OCI-LY7 (cell line): ENCODE measurements around the gene HLA-DPB1. TPM values are rescaled to one million over a fixed set of nuclear protein-coding genes. Genes with fewer than 3 reads are reported as not detected.
A peak's percentile ranks its signal among the peaks of the same experiment; 100 is the strongest.

Experiments used
- Bru-seq: library from RNA; stranded (reverse); fragments of 400-500 nt; gene quantifications from one replicate; lab custom pipeline; 2021; lab: Mats Ljungman, UMichigan
- BruChase-seq, 2 experiments: library from RNA; stranded (reverse); fragments of 400-500 nt; gene quantifications; one replicate each; lab custom pipeline; 2021; lab: Mats Ljungman, UMichigan
- BruUV-seq: library from RNA; stranded (reverse); fragments of 400-500 nt; replicated peaks from 2 replicates; lab custom pipeline; 2021; lab: Mats Ljungman, UMichigan
- CTCF ChIA-PET: fragments of 300-600 bp; sonication (Branson Sonifier 250); formaldehyde crosslinking; loops from one replicate; lab custom pipeline; 2022; ENCODE audit warnings: antibody characterized with exemption; ENCODE audit not compliant: unreplicated experiment; lab: Charles Lee
- POLR2A ChIA-PET: fragments of 300-600 bp; sonication (Branson Sonifier 250); formaldehyde crosslinking; loops from one replicate; lab custom pipeline; 2022; ENCODE audit warnings: antibody characterized with exemption; lab: Charles Lee
- DNase-seq: peaks from one replicate; pipeline ENCODE4 v3.0.0-alpha.2; 2015; ENCODE audit warnings: low spot score
- H2AFZ ChIP-seq: fragments of 200-600 bp; sonication (generic), shearing (Covaris generic); 2 replicates; pipeline ENCODE4 v1.6.1; 2014; ENCODE audit warnings: mild to moderate bottlenecking, antibody characterized with exemption, low read length, moderate library complexity
- H3K27ac ChIP-seq: fragments of 200-600 bp; sonication (generic); 2 replicates; pipeline ENCODE4 v1.5.1; 2014; ENCODE audit warnings: mixed run types, low read depth, mild to moderate bottlenecking, moderate library complexity, low read length, inconsistent platforms; ENCODE audit not compliant: poor library complexity, severe bottlenecking
- H3K36me3 ChIP-seq: fragments of 200-600 bp; sonication (generic); 2 replicates; pipeline ENCODE4 v1.6.1; 2014; ENCODE audit warnings: mild to moderate bottlenecking, antibody characterized with exemption, low read length, moderate library complexity, mixed read lengths; ENCODE audit not compliant: insufficient read depth
- H3K4me1 ChIP-seq: fragments of 200-600 bp; sonication (generic); 2 replicates; pipeline ENCODE4 v1.5.1; 2014; ENCODE audit warnings: mild to moderate bottlenecking, low read length; ENCODE audit not compliant: insufficient read depth, poor library complexity, severe bottlenecking
- H3K4me2 ChIP-seq: fragments of 200-600 bp; sonication (generic); 2 replicates; pipeline ENCODE4 v1.6.1; 2014; ENCODE audit warnings: mild to moderate bottlenecking, low read length
- H3K4me3 ChIP-seq: fragments of 200-600 bp; sonication (generic); 2 replicates; pipeline ENCODE4 v1.5.1; 2014; ENCODE audit warnings: mild to moderate bottlenecking, low read depth, low read length; ENCODE audit not compliant: poor library complexity, severe bottlenecking
- H3K79me2 ChIP-seq: fragments of 200-600 bp; sonication (generic); 2 replicates; pipeline ENCODE4 v1.6.1; 2016; ENCODE audit warnings: low read depth, mild to moderate bottlenecking, low read length, moderate library complexity, mixed read lengths; ENCODE audit not compliant: insufficient read depth
- H3K9me2 ChIP-seq: fragments of 200-600 bp; sonication (generic); 2 replicates; pipeline ENCODE4 v1.6.1; 2016; ENCODE audit warnings: mild to moderate bottlenecking, low read length, mixed read lengths; ENCODE audit not compliant: insufficient read depth
- H3K9me3 ChIP-seq: fragments of 200-600 bp; sonication (generic); 2 replicates; pipeline ENCODE4 v1.6.1; 2014; ENCODE audit warnings: mild to moderate bottlenecking, mixed run types, low read length, mixed read lengths
- H4K20me1 ChIP-seq: fragments of 200-600 bp; sonication (generic); 2 replicates; pipeline ENCODE4 v1.6.1; 2014; ENCODE audit warnings: mild to moderate bottlenecking, antibody characterized with exemption, low read length, moderate library complexity, mixed read lengths; ENCODE audit not compliant: insufficient read depth
- EZH2phosphoT487 ChIP-seq: fragments of 200-600 bp; sonication (generic); IDR thresholded peaks from 2 replicates; pipeline ENCODE4 v1.6.1; 2018; ENCODE audit warnings: low read depth, borderline replicate concordance, mild to moderate bottlenecking, mixed run types, antibody characterized with exemption, low read length, moderate library complexity, mixed read lengths
- intact Hi-C: fragments of 100-400 bp; cut with micrococcal nuclease; formaldehyde crosslinking; loops from one replicate; pipeline ENCODE4 v1.10.0; 2022; ENCODE audit not compliant: unreplicated experiment
- long read RNA-seq: library from polyadenylated mRNA; stranded (forward); transcript quantifications from one replicate; pipeline ENCODE4 v2.0.0, GENCODE V29; 2022
- total RNA-seq, 2 experiments: library from RNA; depleted of rRNA in 1 of 2; stranded (reverse); fragments of >200 nt in 1 of 2; shearing (Covaris generic) in 1 of 2; gene quantifications; 2 replicates each; pipeline ENCODE4 v1.2.3, GENCODE V29; 2014 to 2022
- TF ChIP-seq, protein P1 (sequence below): fragments of 200-600 bp; sonication (generic); conservative IDR thresholded peaks from 2 replicates; pipeline ENCODE4 v1.5.1; 2014; ENCODE audit warnings: mild to moderate bottlenecking, antibody characterized with exemption, low read length, moderate library complexity, mixed read lengths

The HLA-DPB1 gene
- total RNA-seq (2014; rRNA removed; shearing (Covaris generic)) (117 and 139 TPM in 2 replicates), total RNA-seq (2022) (74.5 and 78.5 TPM in 2 replicates), Bru-seq, nascent RNA (percentile 88 among the genes with signal in this experiment), BruChase-seq, experiment 1, labeled RNA remaining after a 6-hour chase (percentile 83 among the genes with signal in this experiment), BruChase-seq, experiment 2, labeled RNA remaining after a 2-hour chase (percentile 73 among the genes with signal in this experiment)
- long read RNA-seq, transcript HLA-DPB1-211 (6 exons, 1,560 nt): major isoform, 75 of 93 reads
- long read RNA-seq, partial matches to known transcripts: 6 of 93 reads
- long read RNA-seq, other reads (novel, unspliced or antisense): 12 of 93 reads

DNA sequence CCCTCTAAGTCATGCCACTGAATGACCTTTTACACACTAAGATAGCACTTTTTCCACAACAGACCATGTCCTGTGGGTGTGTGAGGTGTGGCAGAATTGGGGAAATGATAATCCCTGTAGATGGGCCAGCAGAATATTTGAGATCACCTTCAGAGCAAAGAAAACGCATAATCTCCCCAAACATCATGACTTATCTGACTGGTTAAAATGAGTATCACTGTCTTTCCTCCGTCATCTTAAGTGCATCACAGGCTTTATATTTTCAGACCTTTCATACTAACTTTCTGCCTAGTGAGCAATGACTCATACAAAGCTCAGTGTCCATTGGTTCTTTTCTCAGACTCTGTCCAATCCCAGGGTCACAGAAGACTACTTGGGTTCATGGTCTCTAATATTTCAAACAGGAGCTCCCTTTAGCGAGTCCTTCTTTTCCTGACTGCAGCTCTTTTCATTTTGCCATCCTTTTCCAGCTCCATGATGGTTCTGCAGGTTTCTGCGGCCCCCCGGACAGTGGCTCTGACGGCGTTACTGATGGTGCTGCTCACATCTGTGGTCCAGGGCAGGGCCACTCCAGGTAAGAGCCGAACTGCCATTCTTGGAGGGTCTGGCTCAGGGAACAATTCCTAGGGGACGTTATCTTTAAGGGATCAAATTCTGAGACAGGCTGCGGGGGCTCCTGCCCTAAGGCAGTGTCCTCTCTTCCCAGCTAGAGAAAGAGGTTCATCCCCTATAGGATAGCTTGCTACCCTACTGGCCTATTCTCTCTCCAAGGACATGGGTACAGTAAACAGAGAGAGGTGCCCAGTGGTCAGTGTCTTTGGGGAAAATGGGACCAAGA lies at the start of gene HLA-DPB1:
Gene HLA-DPB1, plus strand, starts transcription at position 423 of the 838 bp plus-strand sequence. Its CDS starts 52 bp downstream, at position 475.
- intact Hi-C loops: no loop called here
- peaks cover 9% of the 10 kb centered on the region; the same call in 1 of the 2 replicates for H4K20me1 ChIP-seq
- H3K79me2 ChIP-seq: peaks cover 68% of the 10 kb centered on the region
- BruUV-seq: TSS peak; percentile 61
- peak within 1 kb of the TSS; percentile 88 for H3K27ac ChIP-seq
- peak within 1 kb of the TSS; percentile 80 for H3K4me3 ChIP-seq
- TF ChIP-seq, protein P1, sequence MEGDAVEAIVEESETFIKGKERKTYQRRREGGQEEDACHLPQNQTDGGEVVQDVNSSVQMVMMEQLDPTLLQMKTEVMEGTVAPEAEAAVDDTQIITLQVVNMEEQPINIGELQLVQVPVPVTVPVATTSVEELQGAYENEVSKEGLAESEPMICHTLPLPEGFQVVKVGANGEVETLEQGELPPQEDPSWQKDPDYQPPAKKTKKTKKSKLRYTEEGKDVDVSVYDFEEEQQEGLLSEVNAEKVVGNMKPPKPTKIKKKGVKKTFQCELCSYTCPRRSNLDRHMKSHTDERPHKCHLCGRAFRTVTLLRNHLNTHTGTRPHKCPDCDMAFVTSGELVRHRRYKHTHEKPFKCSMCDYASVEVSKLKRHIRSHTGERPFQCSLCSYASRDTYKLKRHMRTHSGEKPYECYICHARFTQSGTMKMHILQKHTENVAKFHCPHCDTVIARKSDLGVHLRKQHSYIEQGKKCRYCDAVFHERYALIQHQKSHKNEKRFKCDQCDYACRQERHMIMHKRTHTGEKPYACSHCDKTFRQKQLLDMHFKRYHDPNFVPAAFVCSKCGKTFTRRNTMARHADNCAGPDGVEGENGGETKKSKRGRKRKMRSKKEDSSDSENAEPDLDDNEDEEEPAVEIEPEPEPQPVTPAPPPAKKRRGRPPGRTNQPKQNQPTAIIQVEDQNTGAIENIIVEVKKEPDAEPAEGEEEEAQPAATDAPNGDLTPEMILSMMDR: no peak
- TF ChIP-seq EZH2phosphoT487: no peak
- peaks cover 41% of the 10 kb centered on the region for H3K4me1 ChIP-seq
- H3K36me3 ChIP-seq: peaks cover 34% of the 10 kb centered on the region
- CTCF ChIA-PET: no interaction called here
- H3K9me3 ChIP-seq: no peaks in the 10 kb centered on the region
- DNase-seq: peak; percentile 90
- H3K4me2 ChIP-seq: peak within 1 kb of the TSS; percentile 84
- peak within 1 kb of the TSS; percentile 81 for H2AFZ ChIP-seq
- POLR2A ChIA-PET: interaction anchor here (0.7 to 5.4 kb wide), 12 partner anchors 23 to 173 kb away, joined by 3 to 75 read pairs (median 4); partner anchors contain the start of gene HLA-DOA
- no peaks in the 10 kb centered on the region for H3K9me2 ChIP-seq

DNA sequence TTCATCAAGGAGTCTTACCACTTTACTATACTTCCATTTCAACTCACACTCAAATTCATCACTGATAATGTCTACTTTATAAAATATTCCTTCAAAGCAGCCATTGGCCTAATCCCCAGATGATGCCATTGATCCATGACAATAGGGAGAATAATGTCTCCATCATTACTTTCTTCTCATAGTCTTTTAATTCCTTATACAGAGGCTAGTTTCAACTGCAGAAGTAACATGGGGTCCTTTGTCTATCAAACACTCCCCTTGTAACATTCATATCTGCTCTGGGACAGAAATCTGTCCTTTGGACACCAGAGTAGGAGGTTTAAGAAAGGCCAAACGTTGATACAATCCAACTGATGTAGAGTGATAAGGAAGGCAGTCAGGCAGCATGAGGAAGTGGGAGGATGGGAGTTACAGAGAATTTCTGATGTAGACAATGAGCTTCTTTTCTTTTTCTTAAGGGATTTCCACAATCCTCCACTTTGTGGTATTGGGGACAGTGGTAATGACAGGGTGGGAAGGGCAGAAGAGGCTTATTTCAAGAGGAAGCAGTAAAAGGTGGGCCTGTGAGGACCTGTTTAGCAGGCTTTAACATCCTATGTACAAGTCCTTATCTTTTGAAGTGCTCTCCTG lies 47.5 kb upstream of the HLA-DPB1 start:
- intact Hi-C loops: loop anchor here (2.0 kb wide), 1 partner anchor 44 kb away; the partner anchor contains the start of gene HLA-DPA1
- Histone ChIP-seq H3K27ac (peak overlapping the region; percentile 84), H4K20me1 (no peaks in the 10 kb centered on the region), H3K9me3 (peaks cover 9% of the 10 kb centered on the region; the same call in 1 of the 2 replicates), H3K79me2 (no peaks in the 10 kb centered on the region), H3K36me3 (no peaks in the 10 kb centered on the region), H3K4me3 (peak overlapping the region; percentile 12), H3K9me2 (no peaks in the 10 kb centered on the region), H3K4me1 (peaks cover 49% of the 10 kb centered on the region), H3K4me2 (peak overlapping the region; percentile 69), H2AFZ (peak overlapping the region; percentile 51)
- ChIA-PET CTCF (interaction anchor here (0.6 to 2.4 kb wide), 3 partner anchors 9 to 90 kb away, joined by 3 to 8 read pairs (median 3); no protein-coding TSS in a partner anchor), POLR2A (interaction anchor here (0.5 to 9.1 kb wide), 11 partner anchors 10 to 217 kb away, joined by 3 to 75 read pairs (median 4); partner anchors contain the start of genes HLA-DMA, HLA-DPA1 and HLA-DPB1)
- DNase-seq: peak; percentile 32
- TF ChIP-seq, protein P1: no peak
- no peak for TF ChIP-seq EZH2phosphoT487
- BruUV-seq: TSS peak; percentile 85
